Keratinocyte (primary cell): ENCODE measurements around the gene CDC25C. TPM values are rescaled to one million over a fixed set of nuclear protein-coding genes. Genes with fewer than 3 reads are reported as not detected.

Source experiments
- DNase-seq: peaks from one replicate; pipeline ENCODE4 v3.0.0-alpha.2; 2011; ENCODE audit warnings: low read depth, missing footprints, low spot score
- FAIRE-seq: peaks from 2 replicates; lab custom pipeline; 2011; peaks lifted over from hg19 to GRCh38; lab: Jason Lieb, UNC
- H2AFZ ChIP-seq: 2 replicates; pipeline ENCODE4 v1.6.0; 2012; ENCODE audit warnings: low read length, control low read depth, inconsistent platforms; ENCODE audit not compliant: control insufficient read depth
- H3K27ac ChIP-seq: 2 replicates; pipeline ENCODE4 v1.5.1; 2011; ENCODE audit warnings: low read length; ENCODE audit not compliant: control insufficient read depth, insufficient read depth
- H3K27me3 ChIP-seq: 3 replicates; pipeline ENCODE4 v1.6.0; 2011; ENCODE audit warnings: low read length; ENCODE audit not compliant: control insufficient read depth, insufficient read depth; ENCODE audit errors: extremely low read depth
- H3K36me3 ChIP-seq, 2 experiments: 2 replicates in 1 of 2; 3 replicates in 1 of 2; pipeline ENCODE4 v1.5.1; 2011; ENCODE audit warnings: low read length in 2 of 2, mild to moderate bottlenecking in 1 of 2; ENCODE audit not compliant: control insufficient read depth in 2 of 2, insufficient read depth in 2 of 2; ENCODE audit errors: extremely low read depth in 1 of 2
- H3K4me1 ChIP-seq: 3 replicates; pipeline ENCODE4 v1.5.1; 2011; ENCODE audit warnings: low read length; ENCODE audit not compliant: control insufficient read depth, insufficient read depth; ENCODE audit errors: extremely low read depth
- H3K4me2 ChIP-seq: 3 replicates; pipeline ENCODE4 v1.6.0; 2011; ENCODE audit warnings: low read depth, low read length; ENCODE audit not compliant: control insufficient read depth, insufficient read depth; ENCODE audit errors: extremely low read depth
- H3K4me3 ChIP-seq, 3 experiments: fragments of 200-600 bp in 1 of 3; sonication (generic) in 1 of 3; 2 replicates in 2 of 3; 3 replicates in 1 of 3; pipeline ENCODE4 v1.5.1; 2011 to 2016; ENCODE audit warnings: low read length in 3 of 3, mild to moderate bottlenecking in 3 of 3, control low read depth in 2 of 3, inconsistent platforms in 1 of 3, low read depth in 1 of 3, mixed read lengths in 1 of 3, mixed run types in 1 of 3, moderate library complexity in 1 of 3; ENCODE audit not compliant: control insufficient read depth in 2 of 3, insufficient read depth in 2 of 3; ENCODE audit errors: extremely low read depth in 1 of 3
- H3K79me2 ChIP-seq: 2 replicates; pipeline ENCODE4 v1.6.0; 2012; ENCODE audit warnings: low read length; ENCODE audit not compliant: control insufficient read depth, insufficient read depth
- H3K9ac ChIP-seq: 3 replicates; pipeline ENCODE4 v1.6.0; 2011; ENCODE audit warnings: low read length; ENCODE audit not compliant: control insufficient read depth, insufficient read depth; ENCODE audit errors: extremely low read depth
- H3K9me1 ChIP-seq: 3 replicates; pipeline ENCODE4 v1.6.0; 2011; ENCODE audit warnings: low read length; ENCODE audit not compliant: control insufficient read depth, insufficient read depth; ENCODE audit errors: extremely low read depth
- H3K9me3 ChIP-seq: 2 replicates; pipeline ENCODE4 v1.5.1; 2012; ENCODE audit warnings: low read depth, low read length; ENCODE audit not compliant: control insufficient read depth
- H4K20me1 ChIP-seq: 3 replicates; pipeline ENCODE4 v1.6.0; 2011; ENCODE audit warnings: low read length; ENCODE audit not compliant: control insufficient read depth, insufficient read depth; ENCODE audit errors: extremely low read depth
- CTCF ChIP-seq, 3 experiments: IDR thresholded peaks in 1 of 3; conservative IDR thresholded peaks in 1 of 3; optimal IDR thresholded peaks in 1 of 3; 2 replicates in 2 of 3; 3 replicates in 1 of 3; pipeline versions ENCODE3 to v1.5.1; 2011; ENCODE audit warnings: low read length in 3 of 3, mild to moderate bottlenecking in 3 of 3, moderate library complexity in 2 of 3, control low read depth in 1 of 3, inconsistent platforms in 1 of 3; ENCODE audit not compliant: insufficient read depth in 2 of 3; ENCODE audit errors: extremely low read depth in 1 of 3
- EZH2 ChIP-seq: IDR thresholded peaks from one replicate; pipeline ENCODE4 v1.6.1; 2012; ENCODE audit warnings: inconsistent platforms, mild to moderate bottlenecking, low read length, moderate library complexity
- dilution Hi-C: fragments of 300-500 bp; cut with MboI; formaldehyde crosslinking; loops from one replicate; pipeline ENCODE4 v1.7.0; 2020; ENCODE audit warnings: low sequenced_read_pairs; ENCODE audit not compliant: extremely low pct_ligation_motif_present
- polyA plus RNA-seq, 5 experiments: library from polyadenylated mRNA; depleted of rRNA in 3 of 5; stranded (reverse) in 3 of 5; stranded (forward) in 1 of 5; unstranded in 1 of 5; fragments of >200 nt; gene quantifications; 1 replicate in 1 of 5; 2 replicates in 3 of 5; 3 replicates in 1 of 5; pipeline versions ENCODE4 v1.2.1 to v1.2.3, GENCODE V29; 2011 to 2012; ENCODE audit warnings: missing spikeins in 2 of 5, low read depth in 1 of 5, low replicate concordance in 1 of 5

Gene CDC25C
- polyA plus RNA-seq, 1 donor (not counting 4 experiments of a cell fraction or from before 2014, with no cell fraction given): 4.7 TPM

- Histone ChIP-seq H3K9ac (no peak overlapping the region), H3K79me2 (no peaks in the 10 kb centered on the region), H3K4me3 (no peak overlapping the region), H4K20me1 (no peaks in the 10 kb centered on the region), H3K27ac (no peak overlapping the region), H3K4me1 (no peaks in the 10 kb centered on the region), H3K27me3 (no peaks in the 10 kb centered on the region), H3K4me2 (no peak overlapping the region), H2AFZ (no peak overlapping the region), H3K9me3 (no peaks in the 10 kb centered on the region), H3K36me3 (no peaks in the 10 kb centered on the region), H3K9me1 (no peaks in the 10 kb centered on the region)
- TF ChIP-seq CTCF (optimal IDR thresholded peaks at IDR 0.05 in 1 of 3, IDR thresholded peaks at IDR 0.05 in 1 of 3, conservative IDR thresholded peaks at IDR 0.05 in 1 of 3; ENCODE audit: extremely low read depth in 1 of 3, insufficient read depth in 2 of 3, low read length in 3 of 3) (no peak), EZH2 (no peak)
- DNase-seq (no peak), FAIRE-seq (no peak)
- dilution Hi-C loops: no loop called here
Observed at GRCh38 chr5:138287246-138287645, 44.4 kb downstream of the CDC25C start.

GRCh38 chr5:138282920-138283742 lies 48.5 kb downstream of the CDC25C start:
- no peak overlapping the region for H3K27ac ChIP-seq
- H2AFZ ChIP-seq: no peak overlapping the region
- no peak overlapping the region for H3K4me2 ChIP-seq
- DNase-seq (peak; percentile 17), FAIRE-seq (peak; percentile 67)
- no peaks in the 10 kb centered on the region for H3K79me2 ChIP-seq
- no peak overlapping the region for H3K4me3 ChIP-seq
- H3K27me3 ChIP-seq: no peaks in the 10 kb centered on the region
- TF ChIP-seq EZH2 (no peak), CTCF (optimal IDR thresholded peaks at IDR 0.05 in 1 of 3, IDR thresholded peaks at IDR 0.05 in 1 of 3, conservative IDR thresholded peaks at IDR 0.05 in 1 of 3; ENCODE audit: extremely low read depth in 1 of 3, insufficient read depth in 2 of 3, low read length in 3 of 3) (peak; percentile 54 to 78 (median 76))
- H3K4me1 ChIP-seq: no peaks in the 10 kb centered on the region
- H3K9me3 ChIP-seq: no peaks in the 10 kb centered on the region
- no peaks in the 10 kb centered on the region for H3K9me1 ChIP-seq
- no peaks in the 10 kb centered on the region for H3K36me3 ChIP-seq
- no peaks in the 10 kb centered on the region for H4K20me1 ChIP-seq
- dilution Hi-C loops: no loop called here
- H3K9ac ChIP-seq: no peak overlapping the region
